Keratinocyte (primary cell): ENCODE measurements around the gene SYNC.

Source experiments
- EZH2 ChIP-seq: IDR thresholded peaks from one replicate; pipeline ENCODE4 v1.6.1; 2012; ENCODE audit warnings: inconsistent platforms, mild to moderate bottlenecking, low read length, moderate library complexity
- TF ChIP-seq, protein P1 (sequence below), 3 experiments: IDR thresholded peaks in 1 of 3; conservative IDR thresholded peaks in 1 of 3; optimal IDR thresholded peaks in 1 of 3; 2 replicates in 2 of 3; 3 replicates in 1 of 3; pipeline versions ENCODE3 to v1.5.1; 2011; ENCODE audit warnings: low read length in 3 of 3, mild to moderate bottlenecking in 3 of 3, moderate library complexity in 2 of 3, control low read depth in 1 of 3, inconsistent platforms in 1 of 3; ENCODE audit not compliant: insufficient read depth in 2 of 3; ENCODE audit errors: extremely low read depth in 1 of 3

DNA sequence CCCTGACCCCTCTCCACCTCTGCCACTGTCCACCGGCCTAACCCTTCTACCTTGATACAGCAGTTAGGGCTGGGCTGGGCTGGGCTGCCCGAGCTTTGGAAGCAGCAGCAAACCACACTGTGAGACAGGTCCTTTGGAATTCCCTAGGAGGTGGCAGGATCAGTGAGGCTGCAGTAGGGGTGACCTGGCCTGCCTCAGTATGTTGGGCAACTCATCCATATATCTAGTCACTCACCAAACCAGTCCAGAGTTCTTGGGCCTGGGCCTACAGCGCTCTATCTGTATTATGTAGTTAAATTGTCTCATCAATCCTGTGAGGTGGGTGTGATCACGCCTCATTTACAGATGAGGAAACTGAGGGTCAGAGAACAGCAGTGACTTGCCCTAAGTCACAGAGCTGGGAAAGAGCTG lies 13.3 kb upstream of the SYNC start:
- TF ChIP-seq, protein P1, sequence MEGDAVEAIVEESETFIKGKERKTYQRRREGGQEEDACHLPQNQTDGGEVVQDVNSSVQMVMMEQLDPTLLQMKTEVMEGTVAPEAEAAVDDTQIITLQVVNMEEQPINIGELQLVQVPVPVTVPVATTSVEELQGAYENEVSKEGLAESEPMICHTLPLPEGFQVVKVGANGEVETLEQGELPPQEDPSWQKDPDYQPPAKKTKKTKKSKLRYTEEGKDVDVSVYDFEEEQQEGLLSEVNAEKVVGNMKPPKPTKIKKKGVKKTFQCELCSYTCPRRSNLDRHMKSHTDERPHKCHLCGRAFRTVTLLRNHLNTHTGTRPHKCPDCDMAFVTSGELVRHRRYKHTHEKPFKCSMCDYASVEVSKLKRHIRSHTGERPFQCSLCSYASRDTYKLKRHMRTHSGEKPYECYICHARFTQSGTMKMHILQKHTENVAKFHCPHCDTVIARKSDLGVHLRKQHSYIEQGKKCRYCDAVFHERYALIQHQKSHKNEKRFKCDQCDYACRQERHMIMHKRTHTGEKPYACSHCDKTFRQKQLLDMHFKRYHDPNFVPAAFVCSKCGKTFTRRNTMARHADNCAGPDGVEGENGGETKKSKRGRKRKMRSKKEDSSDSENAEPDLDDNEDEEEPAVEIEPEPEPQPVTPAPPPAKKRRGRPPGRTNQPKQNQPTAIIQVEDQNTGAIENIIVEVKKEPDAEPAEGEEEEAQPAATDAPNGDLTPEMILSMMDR (optimal IDR thresholded peaks at IDR 0.05 in 1 of 3, IDR thresholded peaks at IDR 0.05 in 1 of 3, conservative IDR thresholded peaks at IDR 0.05 in 1 of 3; ENCODE audit: extremely low read depth in 1 of 3, insufficient read depth in 2 of 3, low read length in 3 of 3): no peak
- TF ChIP-seq EZH2: no peak
